Measurements from ENCODE around the gene SUSD4.

Gene SUSD4

GRCh38 chr1:223234170-223234514 lies 129.8 kb downstream of the SUSD4 start:
- H2BK12ac ChIP-seq (ENCODE audit: low read length): no peak overlapping the region
- H3K36me3 ChIP-seq (replicated peaks in 1 of 2; ENCODE audit: control insufficient read depth in 2 of 2, insufficient read depth in 2 of 2, low read length in 2 of 2): no peaks in the 10 kb centered on the region
- no peak overlapping the region for H3K23ac ChIP-seq (ENCODE audit: low read depth, low read length, poor library complexity)
- no peak overlapping the region for H3K9ac ChIP-seq (ENCODE audit: low read depth, low read length, poor library complexity)
- no peak overlapping the region for H3K4me2 ChIP-seq (ENCODE audit: insufficient read depth, low read length, poor library complexity, severe bottlenecking)
- H3K4me1 ChIP-seq (ENCODE audit: control insufficient read depth in 2 of 2, insufficient read depth in 1 of 2, low read depth in 1 of 2, low read length in 2 of 2): no peaks in the 10 kb centered on the region
- no peak overlapping the region for H3K27ac ChIP-seq (replicated peaks; ENCODE audit: low read length)
- H3K4me3 ChIP-seq (ENCODE audit: low read length in 2 of 2): no peak overlapping the region
- H3K9me3 ChIP-seq (replicated peaks in 1 of 2; ENCODE audit: control insufficient read depth in 2 of 2, insufficient read depth in 1 of 2, low read depth in 1 of 2, low read length in 2 of 2): no peaks in the 10 kb centered on the region
- no peak overlapping the region for H2AK5ac ChIP-seq (ENCODE audit: low read depth, low read length)
- H2BK15ac ChIP-seq (ENCODE audit: low read length): no peak overlapping the region
- DNase-seq (ENCODE audit: low spot score): no peak
- no peak overlapping the region for H4K91ac ChIP-seq (ENCODE audit: low read depth, low read length, poor library complexity)
- no CpG with 5 or more reads among the region's 1 CpG for WGBS, 2 donors (ENCODE audit: extremely low coverage in 2 of 2, insufficient read length in 2 of 2, insufficient replicate concordance in 1 of 2)
- no peaks in the 10 kb centered on the region for H3K79me1 ChIP-seq (ENCODE audit: low read depth, low read length)
- H4K8ac ChIP-seq (ENCODE audit: low read depth, low read length): no peak overlapping the region
- no peak overlapping the region for H2BK120ac ChIP-seq (ENCODE audit: low read depth, low read length)
- H3K14ac ChIP-seq (ENCODE audit: low read length): no peak overlapping the region
- H2AFZ ChIP-seq (ENCODE audit: low read length): no peak overlapping the region
- no peak overlapping the region for H3K4ac ChIP-seq (ENCODE audit: low read length)
- H3K18ac ChIP-seq (ENCODE audit: low read length): no peak overlapping the region
- H3K27me3 ChIP-seq (ENCODE audit: control insufficient read depth in 3 of 3, insufficient read depth in 3 of 3, low read depth in 1 of 3, low read length in 3 of 3): peaks cover 0 to 1% (median 0%) of the 10 kb centered on the region in 3 experiments
- no peak overlapping the region for H2BK5ac ChIP-seq (ENCODE audit: low read length)

DNA sequence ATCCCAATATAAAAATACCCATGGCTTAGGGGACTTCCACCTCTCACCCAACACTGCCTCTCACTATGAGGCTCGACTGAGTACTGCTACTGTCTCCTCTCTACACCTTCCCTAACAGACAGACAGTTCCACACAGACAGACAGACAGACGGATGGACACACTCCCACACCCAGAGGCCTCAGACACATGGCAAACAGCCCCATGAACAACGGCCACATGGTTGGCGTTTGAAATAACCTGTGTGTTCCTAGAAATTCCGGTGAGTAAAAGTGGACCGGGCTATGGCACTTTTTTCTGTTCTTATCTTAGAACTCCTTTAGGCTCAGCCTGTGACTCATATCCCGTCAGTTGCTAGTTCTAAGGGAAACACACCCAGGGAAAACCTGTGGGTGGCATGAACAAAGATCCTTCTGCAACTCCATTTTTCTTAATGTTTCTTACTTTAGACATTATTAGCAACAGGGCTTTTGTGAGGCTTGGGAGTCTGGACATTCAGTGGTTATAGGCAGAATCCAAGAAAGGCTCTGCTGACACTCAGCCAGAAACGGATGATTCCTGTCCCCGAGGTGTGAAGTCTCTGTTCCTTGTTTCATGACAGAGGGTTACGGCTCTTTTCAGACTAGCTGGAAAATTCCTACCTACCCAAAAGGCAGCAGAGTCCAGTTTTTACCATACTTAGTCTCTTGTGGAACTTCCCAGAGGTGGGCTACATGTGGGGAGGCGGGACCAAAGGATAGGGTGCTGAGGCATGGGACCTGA lies 130.4 kb downstream of the SUSD4 start:
- H3K4me2 ChIP-seq (ENCODE audit: insufficient read depth, low read length, poor library complexity, severe bottlenecking): no peak overlapping the region
- H2AK5ac ChIP-seq (ENCODE audit: low read depth, low read length): no peak overlapping the region
- H4K91ac ChIP-seq (ENCODE audit: low read depth, low read length, poor library complexity): no peak overlapping the region
- H3K14ac ChIP-seq (ENCODE audit: low read length): no peak overlapping the region
- no peak overlapping the region for H2AFZ ChIP-seq (ENCODE audit: low read length)
- no peak overlapping the region for H3K4me3 ChIP-seq (ENCODE audit: low read length in 2 of 2)
- peaks cover 0 to 1% (median 0%) of the 10 kb centered on the region in 3 experiments for H3K27me3 ChIP-seq (ENCODE audit: control insufficient read depth in 3 of 3, insufficient read depth in 3 of 3, low read depth in 1 of 3, low read length in 3 of 3)
- no peaks in the 10 kb centered on the region for H3K9me3 ChIP-seq (replicated peaks in 1 of 2; ENCODE audit: control insufficient read depth in 2 of 2, insufficient read depth in 1 of 2, low read depth in 1 of 2, low read length in 2 of 2)
- no peak overlapping the region for H2BK15ac ChIP-seq (ENCODE audit: low read length)
- no peaks in the 10 kb centered on the region for H3K36me3 ChIP-seq (replicated peaks in 1 of 2; ENCODE audit: control insufficient read depth in 2 of 2, insufficient read depth in 2 of 2, low read length in 2 of 2)
- no peak overlapping the region for H4K8ac ChIP-seq (ENCODE audit: low read depth, low read length)
- no peak overlapping the region for H3K9ac ChIP-seq (ENCODE audit: low read depth, low read length, poor library complexity)
- no peaks in the 10 kb centered on the region for H3K79me1 ChIP-seq (ENCODE audit: low read depth, low read length)
- no peak overlapping the region for H3K27ac ChIP-seq (replicated peaks; ENCODE audit: low read length)
- no peak overlapping the region for H2BK5ac ChIP-seq (ENCODE audit: low read length)
- no peak for DNase-seq (ENCODE audit: low spot score)
- no peak overlapping the region for H3K18ac ChIP-seq (ENCODE audit: low read length)
- no peak overlapping the region for H3K4ac ChIP-seq (ENCODE audit: low read length)
- H3K23ac ChIP-seq (ENCODE audit: low read depth, low read length, poor library complexity): no peak overlapping the region
- H3K4me1 ChIP-seq (ENCODE audit: control insufficient read depth in 2 of 2, insufficient read depth in 1 of 2, low read depth in 1 of 2, low read length in 2 of 2): no peaks in the 10 kb centered on the region
- H2BK12ac ChIP-seq (ENCODE audit: low read length): no peak overlapping the region
- no CpG with 5 or more reads among the region's 11 CpGs for WGBS, 2 donors (ENCODE audit: extremely low coverage in 2 of 2, insufficient read length in 2 of 2, insufficient replicate concordance in 1 of 2)
- H2BK120ac ChIP-seq (ENCODE audit: low read depth, low read length): no peak overlapping the region

DNA sequence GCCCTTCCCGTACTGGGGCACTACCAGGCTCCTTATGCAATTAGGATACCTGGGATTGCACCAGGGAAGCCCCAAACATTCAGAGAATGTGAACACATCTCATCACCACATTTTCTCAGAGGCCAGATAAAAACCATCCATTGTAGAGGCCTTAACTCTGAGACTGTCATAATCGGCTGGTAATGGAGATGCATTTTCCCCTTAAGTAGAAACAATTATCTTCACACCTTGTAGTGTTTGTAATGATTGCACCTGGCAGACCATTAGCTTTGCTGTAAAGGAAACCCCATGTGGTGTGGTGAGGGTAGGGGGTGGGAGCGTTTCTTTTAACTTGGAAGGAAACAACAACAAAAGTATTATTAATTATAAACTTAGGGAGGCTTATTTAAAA lies 131.0 kb downstream of the SUSD4 start:
- no peak overlapping the region for H3K27ac ChIP-seq (replicated peaks; ENCODE audit: low read length)

GRCh38 chr1:223231581-223231980 lies 132.4 kb downstream of the SUSD4 start:
- Histone ChIP-seq H4K8ac (ENCODE audit: low read depth, low read length) (no peak overlapping the region), H3K4ac (ENCODE audit: low read length) (no peak overlapping the region), H3K4me3 (ENCODE audit: low read length in 2 of 2) (no peak overlapping the region), H3K27ac (replicated peaks; ENCODE audit: low read length) (no peak overlapping the region), H3K36me3 (replicated peaks in 1 of 2; ENCODE audit: control insufficient read depth in 2 of 2, insufficient read depth in 2 of 2, low read length in 2 of 2) (no peaks in the 10 kb centered on the region), H2AFZ (ENCODE audit: low read length) (no peak overlapping the region), H3K14ac (ENCODE audit: low read length) (no peak overlapping the region), H4K91ac (ENCODE audit: low read depth, low read length, poor library complexity) (no peak overlapping the region), H3K9ac (ENCODE audit: low read depth, low read length, poor library complexity) (no peak overlapping the region), H3K23ac (ENCODE audit: low read depth, low read length, poor library complexity) (no peak overlapping the region), H3K27me3 (ENCODE audit: control insufficient read depth in 3 of 3, insufficient read depth in 3 of 3, low read depth in 1 of 3, low read length in 3 of 3) (peaks cover 0 to 1% (median 0%) of the 10 kb centered on the region in 3 experiments), H3K9me3 (replicated peaks in 1 of 2; ENCODE audit: control insufficient read depth in 2 of 2, insufficient read depth in 1 of 2, low read depth in 1 of 2, low read length in 2 of 2) (no peaks in the 10 kb centered on the region), H2BK12ac (ENCODE audit: low read length) (no peak overlapping the region), H2BK15ac (ENCODE audit: low read length) (no peak overlapping the region), H3K18ac (ENCODE audit: low read length) (no peak overlapping the region), H2BK120ac (ENCODE audit: low read depth, low read length) (no peak overlapping the region), H3K79me1 (ENCODE audit: low read depth, low read length) (no peaks in the 10 kb centered on the region), H3K4me2 (ENCODE audit: insufficient read depth, low read length, poor library complexity, severe bottlenecking) (no peak overlapping the region), H2BK5ac (ENCODE audit: low read length) (no peak overlapping the region), H2AK5ac (ENCODE audit: low read depth, low read length) (no peak overlapping the region), H3K4me1 (ENCODE audit: control insufficient read depth in 2 of 2, insufficient read depth in 1 of 2, low read depth in 1 of 2, low read length in 2 of 2) (no peaks in the 10 kb centered on the region)
- no CpG with 5 or more reads among the region's 7 CpGs for WGBS, 2 donors (ENCODE audit: extremely low coverage in 2 of 2, insufficient read length in 2 of 2, insufficient replicate concordance in 1 of 2)
- no peak for DNase-seq (ENCODE audit: low spot score)

More for the DNA sequence above, 131.0 kb downstream of the SUSD4 start:
- no peak overlapping the region for H3K14ac ChIP-seq (ENCODE audit: low read length)
- H3K4ac ChIP-seq (ENCODE audit: low read length): no peak overlapping the region
- H2BK5ac ChIP-seq (ENCODE audit: low read length): no peak overlapping the region
- H2AK5ac ChIP-seq (ENCODE audit: low read depth, low read length): no peak overlapping the region
- no peak overlapping the region for H2BK15ac ChIP-seq (ENCODE audit: low read length)
- H3K4me3 ChIP-seq (ENCODE audit: low read length in 2 of 2): no peak overlapping the region
- no peak for DNase-seq (ENCODE audit: low spot score)
- no peak overlapping the region for H2AFZ ChIP-seq (ENCODE audit: low read length)
- H3K18ac ChIP-seq (ENCODE audit: low read length): no peak overlapping the region
- no peak overlapping the region for H3K23ac ChIP-seq (ENCODE audit: low read depth, low read length, poor library complexity)
- H3K27me3 ChIP-seq (ENCODE audit: control insufficient read depth in 3 of 3, insufficient read depth in 3 of 3, low read depth in 1 of 3, low read length in 3 of 3): peaks cover 0 to 1% (median 0%) of the 10 kb centered on the region in 3 experiments
- no peak overlapping the region for H4K8ac ChIP-seq (ENCODE audit: low read depth, low read length)
- no peaks in the 10 kb centered on the region for H3K79me1 ChIP-seq (ENCODE audit: low read depth, low read length)
- no peak overlapping the region for H2BK120ac ChIP-seq (ENCODE audit: low read depth, low read length)
- H3K36me3 ChIP-seq (replicated peaks in 1 of 2; ENCODE audit: control insufficient read depth in 2 of 2, insufficient read depth in 2 of 2, low read length in 2 of 2): no peaks in the 10 kb centered on the region
- no CpG with 5 or more reads among the region's 3 CpGs for WGBS, 2 donors (ENCODE audit: extremely low coverage in 2 of 2, insufficient read length in 2 of 2, insufficient replicate concordance in 1 of 2)
- no peaks in the 10 kb centered on the region for H3K9me3 ChIP-seq (replicated peaks in 1 of 2; ENCODE audit: control insufficient read depth in 2 of 2, insufficient read depth in 1 of 2, low read depth in 1 of 2, low read length in 2 of 2)
- no peaks in the 10 kb centered on the region for H3K4me1 ChIP-seq (ENCODE audit: control insufficient read depth in 2 of 2, insufficient read depth in 1 of 2, low read depth in 1 of 2, low read length in 2 of 2)
- H4K91ac ChIP-seq (ENCODE audit: low read depth, low read length, poor library complexity): no peak overlapping the region
- H2BK12ac ChIP-seq (ENCODE audit: low read length): no peak overlapping the region
- H3K9ac ChIP-seq (ENCODE audit: low read depth, low read length, poor library complexity): no peak overlapping the region
- H3K4me2 ChIP-seq (ENCODE audit: insufficient read depth, low read length, poor library complexity, severe bottlenecking): no peak overlapping the region

Measured in neuronal stem cell (in vitro differentiated cells).